Panc1 (cell line): ENCODE measurements around the gene CYP1A2.

Experiments
- POLR2AphosphoS5 ChIP-seq: IDR thresholded peaks from 2 replicates; pipeline ENCODE4 v1.6.1; 2012; ENCODE audit warnings: mild to moderate bottlenecking, low read depth, low read length, moderate library complexity
- SIN3A ChIP-seq: IDR thresholded peaks from 2 replicates; pipeline ENCODE4 v1.6.1; 2012; ENCODE audit warnings: low read depth, mild to moderate bottlenecking, low read length, moderate library complexity, borderline replicate concordance; ENCODE audit not compliant: insufficient read depth
- TCF7L2 ChIP-seq: IDR thresholded peaks from 2 replicates; pipeline ENCODE4 v1.6.1; 2011; ENCODE audit warnings: mild to moderate bottlenecking, low read depth, low read length, inconsistent platforms
- TF ChIP-seq, protein P1 (sequence below): fragments of 450-650 bp; IDR thresholded peaks from 2 replicates; pipeline ENCODE4 v1.5.1; 2017; ENCODE audit warnings: mild to moderate bottlenecking
- TF ChIP-seq, protein P2 (sequence below), 2 experiments: IDR thresholded peaks; 2 replicates each; pipeline ENCODE4 v1.6.1; 2011 to 2012; ENCODE audit warnings: low read depth in 2 of 2, control low read depth in 1 of 2, low read length in 1 of 2, mild to moderate bottlenecking in 1 of 2, moderate library complexity in 1 of 2; ENCODE audit not compliant: insufficient read depth in 1 of 2

DNA sequence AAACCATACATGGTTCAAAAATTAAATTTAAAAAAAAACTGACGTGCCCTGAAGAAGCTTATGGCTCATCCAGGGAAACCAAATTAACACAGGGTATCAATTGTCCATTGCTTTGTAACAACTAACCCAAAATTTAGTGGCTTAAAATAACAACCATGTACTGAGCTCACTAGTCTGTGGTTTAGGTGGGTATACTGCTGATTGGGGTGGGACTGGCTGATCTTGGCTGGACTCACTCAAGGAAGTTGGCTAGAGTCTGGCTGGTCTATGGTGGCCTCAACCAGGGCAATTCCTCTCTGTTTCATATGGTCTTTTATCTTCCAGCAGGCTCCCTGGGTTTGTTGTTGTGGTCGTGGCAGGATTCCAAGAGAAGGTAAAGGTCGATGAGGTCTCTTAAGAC, 38.8 kb upstream of the CYP1A2 start:
- TF ChIP-seq, protein P1, sequence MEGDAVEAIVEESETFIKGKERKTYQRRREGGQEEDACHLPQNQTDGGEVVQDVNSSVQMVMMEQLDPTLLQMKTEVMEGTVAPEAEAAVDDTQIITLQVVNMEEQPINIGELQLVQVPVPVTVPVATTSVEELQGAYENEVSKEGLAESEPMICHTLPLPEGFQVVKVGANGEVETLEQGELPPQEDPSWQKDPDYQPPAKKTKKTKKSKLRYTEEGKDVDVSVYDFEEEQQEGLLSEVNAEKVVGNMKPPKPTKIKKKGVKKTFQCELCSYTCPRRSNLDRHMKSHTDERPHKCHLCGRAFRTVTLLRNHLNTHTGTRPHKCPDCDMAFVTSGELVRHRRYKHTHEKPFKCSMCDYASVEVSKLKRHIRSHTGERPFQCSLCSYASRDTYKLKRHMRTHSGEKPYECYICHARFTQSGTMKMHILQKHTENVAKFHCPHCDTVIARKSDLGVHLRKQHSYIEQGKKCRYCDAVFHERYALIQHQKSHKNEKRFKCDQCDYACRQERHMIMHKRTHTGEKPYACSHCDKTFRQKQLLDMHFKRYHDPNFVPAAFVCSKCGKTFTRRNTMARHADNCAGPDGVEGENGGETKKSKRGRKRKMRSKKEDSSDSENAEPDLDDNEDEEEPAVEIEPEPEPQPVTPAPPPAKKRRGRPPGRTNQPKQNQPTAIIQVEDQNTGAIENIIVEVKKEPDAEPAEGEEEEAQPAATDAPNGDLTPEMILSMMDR = no peak
- TF ChIP-seq POLR2AphosphoS5 (no peak), SIN3A (no peak), TCF7L2 (no peak)
- TF ChIP-seq, protein P2, sequence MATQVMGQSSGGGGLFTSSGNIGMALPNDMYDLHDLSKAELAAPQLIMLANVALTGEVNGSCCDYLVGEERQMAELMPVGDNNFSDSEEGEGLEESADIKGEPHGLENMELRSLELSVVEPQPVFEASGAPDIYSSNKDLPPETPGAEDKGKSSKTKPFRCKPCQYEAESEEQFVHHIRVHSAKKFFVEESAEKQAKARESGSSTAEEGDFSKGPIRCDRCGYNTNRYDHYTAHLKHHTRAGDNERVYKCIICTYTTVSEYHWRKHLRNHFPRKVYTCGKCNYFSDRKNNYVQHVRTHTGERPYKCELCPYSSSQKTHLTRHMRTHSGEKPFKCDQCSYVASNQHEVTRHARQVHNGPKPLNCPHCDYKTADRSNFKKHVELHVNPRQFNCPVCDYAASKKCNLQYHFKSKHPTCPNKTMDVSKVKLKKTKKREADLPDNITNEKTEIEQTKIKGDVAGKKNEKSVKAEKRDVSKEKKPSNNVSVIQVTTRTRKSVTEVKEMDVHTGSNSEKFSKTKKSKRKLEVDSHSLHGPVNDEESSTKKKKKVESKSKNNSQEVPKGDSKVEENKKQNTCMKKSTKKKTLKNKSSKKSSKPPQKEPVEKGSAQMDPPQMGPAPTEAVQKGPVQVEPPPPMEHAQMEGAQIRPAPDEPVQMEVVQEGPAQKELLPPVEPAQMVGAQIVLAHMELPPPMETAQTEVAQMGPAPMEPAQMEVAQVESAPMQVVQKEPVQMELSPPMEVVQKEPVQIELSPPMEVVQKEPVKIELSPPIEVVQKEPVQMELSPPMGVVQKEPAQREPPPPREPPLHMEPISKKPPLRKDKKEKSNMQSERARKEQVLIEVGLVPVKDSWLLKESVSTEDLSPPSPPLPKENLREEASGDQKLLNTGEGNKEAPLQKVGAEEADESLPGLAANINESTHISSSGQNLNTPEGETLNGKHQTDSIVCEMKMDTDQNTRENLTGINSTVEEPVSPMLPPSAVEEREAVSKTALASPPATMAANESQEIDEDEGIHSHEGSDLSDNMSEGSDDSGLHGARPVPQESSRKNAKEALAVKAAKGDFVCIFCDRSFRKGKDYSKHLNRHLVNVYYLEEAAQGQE (IDR thresholded peaks at IDR 0.05; ENCODE audit: insufficient read depth in 1 of 2, low read depth in 2 of 2, low read length in 1 of 2) = no peak
